Neural cell (in vitro differentiated cells): ENCODE results near the gene GLI3. TPM values are rescaled to one million over a fixed set of nuclear protein-coding genes. Genes with fewer than 3 reads are reported as not detected.

Experiments
- H2AFZ ChIP-seq: fragments of 200-600, 300-800 bp; sonication (generic), shearing (Covaris generic); 2 replicates; pipeline ENCODE4 v1.6.0; 2014; ENCODE audit warnings: low read depth, mild to moderate bottlenecking, antibody characterized with exemption, low read length, moderate library complexity
- H3F3A ChIP-seq: fragments of 200-600 bp; shearing (Covaris generic); 2 replicates; pipeline ENCODE4 v1.6.1; 2016; ENCODE audit warnings: mild to moderate bottlenecking, moderate library complexity, mixed read lengths, antibody characterized with exemption, low read length; ENCODE audit not compliant: insufficient read depth, poor library complexity, severe bottlenecking
- H3K27ac ChIP-seq: fragments of 200-600, 300-800 bp; sonication (generic), shearing (Covaris generic); 2 replicates; pipeline ENCODE4 v1.5.1; 2014; ENCODE audit warnings: mild to moderate bottlenecking, low read length, moderate library complexity
- H3K27me3 ChIP-seq: fragments of 300-800, 200-600 bp; sonication (generic), shearing (Covaris generic); 2 replicates; pipeline ENCODE4 v1.6.0; 2014; ENCODE audit warnings: mild to moderate bottlenecking, low read depth, low read length, moderate library complexity; ENCODE audit not compliant: insufficient read depth
- H3K36me3 ChIP-seq: fragments of 300-800, 200-600 bp; sonication (generic), shearing (Covaris generic); 2 replicates; pipeline ENCODE4 v1.5.1; 2014; ENCODE audit warnings: mild to moderate bottlenecking, antibody characterized with exemption, low read length, moderate library complexity; ENCODE audit not compliant: insufficient read depth
- H3K4me2 ChIP-seq: fragments of 300-800, 200-600 bp; sonication (generic), shearing (Covaris generic); 2 replicates; pipeline ENCODE4 v1.6.0; 2014; ENCODE audit warnings: mild to moderate bottlenecking, low read length
- H3K4me3 ChIP-seq: fragments of 300-800, 200-600 bp; sonication (generic), shearing (Covaris generic); 2 replicates; pipeline ENCODE4 v1.5.1; 2014; ENCODE audit warnings: mild to moderate bottlenecking, low read length, moderate library complexity
- H3K79me2 ChIP-seq: fragments of 200-600 bp; shearing (Covaris generic); replicated peaks from 2 replicates; pipeline ENCODE4 v1.6.0; 2014; ENCODE audit warnings: mild to moderate bottlenecking, low read length, moderate library complexity; ENCODE audit not compliant: insufficient read depth
- H3K9ac ChIP-seq: fragments of 300-800, 200-600 bp; sonication (generic), shearing (Covaris generic); 2 replicates; pipeline ENCODE4 v1.6.1; 2016; ENCODE audit warnings: mild to moderate bottlenecking, low read length, mixed read lengths
- H3K9me2 ChIP-seq: fragments of 200-600 bp; shearing (Covaris generic); 2 replicates; pipeline ENCODE4 v1.6.1; 2016; ENCODE audit warnings: mild to moderate bottlenecking, low read length, mixed read lengths; ENCODE audit not compliant: insufficient read depth
- H3K9me3 ChIP-seq: fragments of 200-600, 300-800 bp; sonication (generic), shearing (Covaris generic); 2 replicates; pipeline ENCODE4 v1.6.1; 2016; ENCODE audit warnings: mild to moderate bottlenecking, mixed run types, low read length, moderate library complexity, mixed read lengths
- H4K20me1 ChIP-seq: fragments of 200-600 bp; shearing (Covaris generic); 2 replicates; pipeline ENCODE4 v1.6.1; 2016; ENCODE audit warnings: mild to moderate bottlenecking, mixed run types; ENCODE audit not compliant: insufficient read depth
- CTCF ChIP-seq: fragments of 450-650 bp; IDR thresholded peaks from 2 replicates; pipeline ENCODE4 v1.5.1; 2014; ENCODE audit warnings: antibody characterized with exemption, mild to moderate bottlenecking, moderate library complexity; ENCODE audit not compliant: poor library complexity, severe bottlenecking
- EP300 ChIP-seq: fragments of 450-650 bp; conservative IDR thresholded peaks from 2 replicates; pipeline ENCODE4 v1.6.1; 2014; ENCODE audit warnings: antibody characterized with exemption, mild to moderate bottlenecking, moderate library complexity; ENCODE audit not compliant: poor library complexity, severe bottlenecking
- EZH2 ChIP-seq: fragments of 200-600, 300-800 bp; shearing (Covaris generic), sonication (generic); IDR thresholded peaks from 2 replicates; pipeline ENCODE4 v1.6.1; 2014; ENCODE audit warnings: antibody characterized with exemption, low read length, borderline replicate concordance, mild to moderate bottlenecking; ENCODE audit not compliant: insufficient read depth, poor library complexity, severe bottlenecking
- MXI1 ChIP-seq: fragments of 450-650 bp; conservative IDR thresholded peaks from 2 replicates; pipeline ENCODE4 v1.6.1; 2014; ENCODE audit warnings: antibody characterized with exemption, mild to moderate bottlenecking; ENCODE audit not compliant: poor library complexity, severe bottlenecking
- POLR2AphosphoS5 ChIP-seq: IDR thresholded peaks from 2 replicates; pipeline ENCODE4 v1.6.1; 2012
- RAD21 ChIP-seq: fragments of 450-650 bp; conservative IDR thresholded peaks from 2 replicates; pipeline ENCODE4 v1.6.1; 2014; ENCODE audit warnings: antibody characterized with exemption, mild to moderate bottlenecking, moderate library complexity
- REST ChIP-seq: IDR thresholded peaks from 2 replicates; pipeline ENCODE4 v1.6.1; 2012; ENCODE audit warnings: borderline replicate concordance
- SMC3 ChIP-seq: fragments of 450-650 bp; conservative IDR thresholded peaks from 2 replicates; pipeline ENCODE4 v1.6.1; 2014; ENCODE audit warnings: antibody characterized with exemption, mild to moderate bottlenecking, moderate library complexity; ENCODE audit not compliant: poor library complexity
- TAF1 ChIP-seq: IDR thresholded peaks from 2 replicates; pipeline ENCODE4 v1.6.1; 2012; ENCODE audit warnings: low read depth
- polyA plus RNA-seq: library from polyadenylated mRNA; depleted of rRNA; stranded (reverse); fragments of >200 nt; gene quantifications from 2 replicates; pipeline ENCODE4 v1.2.3, GENCODE V29; 2014

GLI3 gene
- polyA plus RNA-seq, 1 donor from 2014 or later = 0.19 TPM

- no peaks in the 10 kb centered on the region for H4K20me1 ChIP-seq
- no peak overlapping the region for H3K27ac ChIP-seq
- no peaks in the 10 kb centered on the region for H3K27me3 ChIP-seq
- H2AFZ ChIP-seq = no peak overlapping the region
- no peak for TF ChIP-seq CTCF
- TF ChIP-seq MXI1 = no peak
- TF ChIP-seq POLR2AphosphoS5 = no peak
- TF ChIP-seq EP300 = no peak
- no peaks in the 10 kb centered on the region for H3K9me3 ChIP-seq
- H3K9ac ChIP-seq = no peak overlapping the region
- H3K4me3 ChIP-seq = no peak overlapping the region
- no peaks in the 10 kb centered on the region for H3K9me2 ChIP-seq
- H3K36me3 ChIP-seq = no peaks in the 10 kb centered on the region
- peaks cover 7% of the 10 kb centered on the region for H3K79me2 ChIP-seq
- H3F3A ChIP-seq = no peaks in the 10 kb centered on the region
- no peak overlapping the region for H3K4me2 ChIP-seq
Measured at GRCh38 chr7:42006801-42007513, 230.1 kb downstream of the GLI3 start.

- Histone ChIP-seq H4K20me1 (no peaks in the 10 kb centered on the region), H3K9me2 (no peaks in the 10 kb centered on the region), H2AFZ (no peak overlapping the region), H3K79me2 (no peaks in the 10 kb centered on the region), H3K4me3 (no peak overlapping the region), H3K9me3 (no peaks in the 10 kb centered on the region), H3K36me3 (no peaks in the 10 kb centered on the region), H3K9ac (no peak overlapping the region), H3F3A (no peaks in the 10 kb centered on the region), H3K27me3 (no peaks in the 10 kb centered on the region), H3K4me2 (no peak overlapping the region), H3K27ac (no peak overlapping the region)
- TF ChIP-seq RAD21 = no peak
- no peak for TF ChIP-seq TAF1
- TF ChIP-seq REST = no peak
- no peak for TF ChIP-seq POLR2AphosphoS5
- no peak for TF ChIP-seq CTCF
- TF ChIP-seq EP300 = no peak
- TF ChIP-seq EZH2 = no peak
- TF ChIP-seq MXI1 = no peak
- no peak for TF ChIP-seq SMC3
Measured at GRCh38 chr7:42002654-42003053, 234.4 kb downstream of the GLI3 start.
